Neural progenitor cell (in vitro differentiated cells): Measurements from ENCODE around the gene PPP2R1A. TPM values are rescaled to one million over a fixed set of nuclear protein-coding genes. Genes with fewer than 3 reads are reported as not detected.

Source experiments
- DNase-seq: peaks from one replicate; pipeline ENCODE4 v3.0.0-alpha.2; 2016; ENCODE audit warnings: low spot score
- H2AFZ ChIP-seq: fragments of 200-600 bp; sonication (generic); replicated peaks from 2 replicates; pipeline ENCODE4 v1.6.1; 2016; ENCODE audit warnings: antibody characterized with exemption
- H3F3A ChIP-seq: fragments of 200-600 bp; sonication (generic); 2 replicates; pipeline ENCODE4 v1.6.1; 2016; ENCODE audit warnings: antibody characterized with exemption, low read depth
- H3K27ac ChIP-seq: fragments of 200-600 bp; sonication (generic); 2 replicates; pipeline ENCODE4 v1.5.1; 2016; ENCODE audit warnings: mild to moderate bottlenecking
- H3K27me3 ChIP-seq: fragments of 200-600 bp; sonication (generic); 2 replicates; pipeline ENCODE4 v1.6.1; 2016; ENCODE audit warnings: mild to moderate bottlenecking, moderate library complexity
- H3K36me3 ChIP-seq: fragments of 200-600 bp; sonication (generic); 2 replicates; pipeline ENCODE4 v1.5.1; 2016
- H3K4me1 ChIP-seq: fragments of 200-600 bp; sonication (generic); 2 replicates; pipeline ENCODE4 v1.6.1; 2016; ENCODE audit warnings: mixed run types
- H3K4me2 ChIP-seq: fragments of 200-600 bp; sonication (generic); 2 replicates; pipeline ENCODE4 v1.6.1; 2016
- H3K4me3 ChIP-seq: fragments of 200-600 bp; sonication (generic); 2 replicates; pipeline ENCODE4 v1.5.1; 2016
- H3K79me2 ChIP-seq: fragments of 200-600 bp; sonication (generic); 2 replicates; pipeline ENCODE4 v1.6.1; 2016; ENCODE audit warnings: low read depth
- H3K9ac ChIP-seq: fragments of 200-600 bp; sonication (generic); 2 replicates; pipeline ENCODE4 v1.6.1; 2016
- H3K9me3 ChIP-seq: fragments of 200-600 bp; sonication (generic); 2 replicates; pipeline ENCODE4 v1.5.1; 2016; ENCODE audit warnings: low read depth
- H4K20me1 ChIP-seq: fragments of 200-600 bp; sonication (generic); 2 replicates; pipeline ENCODE4 v1.6.1; 2016; ENCODE audit warnings: low read depth
- H3K27ac Mint-ChIP-seq: 3 replicates; pipeline ENCODE4 v1.8.0; 2021; ENCODE audit warnings: mixed read lengths
- H3K27me3 Mint-ChIP-seq: 2 replicates; pipeline ENCODE4 v1.8.0; 2022; ENCODE audit warnings: low read depth, mild to moderate bottlenecking, inconsistent platforms, moderate library complexity, mixed read lengths; ENCODE audit not compliant: insufficient read depth
- H3K36me3 Mint-ChIP-seq: 3 replicates; pipeline ENCODE4 v1.8.0; 2021; ENCODE audit warnings: mixed read lengths
- H3K4me1 Mint-ChIP-seq: 3 replicates; pipeline ENCODE4 v1.8.0; 2021; ENCODE audit warnings: mixed read lengths
- H3K4me3 Mint-ChIP-seq: 3 replicates; pipeline ENCODE4 v1.8.0; 2021; ENCODE audit warnings: mild to moderate bottlenecking, moderate library complexity, mixed read lengths
- H3K9me3 Mint-ChIP-seq: 3 replicates; pipeline ENCODE4 v1.8.0; 2020; ENCODE audit warnings: mixed read lengths
- EZH2 ChIP-seq: fragments of 200-600 bp; sonication (generic); IDR thresholded peaks from 2 replicates; pipeline ENCODE4 v1.6.1; 2017; ENCODE audit warnings: antibody characterized with exemption, mild to moderate bottlenecking, moderate library complexity
- EZH2phosphoT487 ChIP-seq: fragments of 200-600 bp; sonication (generic); IDR thresholded peaks from 2 replicates; pipeline ENCODE4 v1.6.1; 2017; ENCODE audit warnings: antibody characterized with exemption
- total RNA-seq: library from RNA; depleted of rRNA; stranded (reverse); fragments of >200 nt; gene quantifications from 2 replicates; pipeline ENCODE4 v1.2.3, GENCODE V29; 2015; ENCODE audit warnings: low replicate concordance
- TF ChIP-seq, protein P1 (sequence below): fragments of 200-600 bp; sonication (generic); IDR thresholded peaks from 2 replicates; pipeline ENCODE4 v1.5.1; 2017; ENCODE audit warnings: antibody characterized with exemption, mild to moderate bottlenecking

Gene PPP2R1A
- total RNA-seq, 1 donor from 2014 or later = 218 TPM

DNA sequence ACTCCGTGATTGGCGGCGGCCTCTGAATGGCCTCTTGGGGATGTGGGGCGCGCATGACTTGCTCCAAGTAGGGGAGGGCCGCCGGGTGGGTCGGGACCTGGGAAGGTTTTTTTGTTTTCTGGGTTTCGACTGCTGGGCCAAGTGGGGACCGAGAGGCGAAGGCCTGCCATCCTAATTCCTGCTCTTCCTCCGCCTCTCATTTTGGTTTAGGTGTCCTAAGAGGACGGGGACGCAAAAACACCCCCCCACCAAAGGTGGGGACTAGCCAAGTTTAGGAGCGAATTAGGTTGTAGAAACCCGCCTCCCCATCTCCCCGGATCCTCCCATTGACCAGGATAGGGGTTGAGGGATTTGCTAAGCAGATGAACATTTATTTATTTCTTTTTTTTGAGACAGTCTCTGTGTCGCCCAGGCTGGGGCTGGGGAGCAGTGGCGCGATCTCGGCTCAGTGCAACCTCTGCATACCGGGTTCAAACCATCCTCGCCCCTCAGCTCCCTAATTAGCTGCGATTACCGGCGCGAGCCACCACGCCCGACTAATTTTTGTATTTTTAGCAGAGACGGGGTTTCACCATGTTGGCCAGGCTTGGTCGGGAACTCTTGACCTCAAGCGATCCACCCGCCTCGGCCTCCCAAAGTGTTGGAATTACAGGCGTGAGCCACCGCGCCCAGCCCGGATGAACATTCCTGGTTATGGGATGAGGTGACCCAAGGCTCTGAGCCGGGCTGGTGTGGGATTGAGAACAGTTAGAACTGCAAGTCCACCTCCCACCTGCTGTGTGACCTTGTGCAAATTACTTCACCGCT is 838 bp downstream of the PPP2R1A start:
- Histone ChIP-seq H3K4me3 (peak overlapping the region; percentile 84), H3K4me1 (peaks cover 17% of the 10 kb centered on the region), H3K9ac (peak overlapping the region; percentile 93), H3K27ac (peak overlapping the region; percentile 92), H4K20me1 (peaks cover 41% of the 10 kb centered on the region), H3K27me3 (no peaks in the 10 kb centered on the region), H3K9me3 (no peaks in the 10 kb centered on the region), H3F3A (peaks cover 12% of the 10 kb centered on the region), H3K4me2 (peak overlapping the region; percentile 91), H2AFZ (no peak overlapping the region), H3K79me2 (peaks cover 61% of the 10 kb centered on the region), H3K36me3 (peaks cover 5% of the 10 kb centered on the region)
- TF ChIP-seq EZH2 = no peak
- TF ChIP-seq, protein P1, sequence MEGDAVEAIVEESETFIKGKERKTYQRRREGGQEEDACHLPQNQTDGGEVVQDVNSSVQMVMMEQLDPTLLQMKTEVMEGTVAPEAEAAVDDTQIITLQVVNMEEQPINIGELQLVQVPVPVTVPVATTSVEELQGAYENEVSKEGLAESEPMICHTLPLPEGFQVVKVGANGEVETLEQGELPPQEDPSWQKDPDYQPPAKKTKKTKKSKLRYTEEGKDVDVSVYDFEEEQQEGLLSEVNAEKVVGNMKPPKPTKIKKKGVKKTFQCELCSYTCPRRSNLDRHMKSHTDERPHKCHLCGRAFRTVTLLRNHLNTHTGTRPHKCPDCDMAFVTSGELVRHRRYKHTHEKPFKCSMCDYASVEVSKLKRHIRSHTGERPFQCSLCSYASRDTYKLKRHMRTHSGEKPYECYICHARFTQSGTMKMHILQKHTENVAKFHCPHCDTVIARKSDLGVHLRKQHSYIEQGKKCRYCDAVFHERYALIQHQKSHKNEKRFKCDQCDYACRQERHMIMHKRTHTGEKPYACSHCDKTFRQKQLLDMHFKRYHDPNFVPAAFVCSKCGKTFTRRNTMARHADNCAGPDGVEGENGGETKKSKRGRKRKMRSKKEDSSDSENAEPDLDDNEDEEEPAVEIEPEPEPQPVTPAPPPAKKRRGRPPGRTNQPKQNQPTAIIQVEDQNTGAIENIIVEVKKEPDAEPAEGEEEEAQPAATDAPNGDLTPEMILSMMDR = no peak
- TF ChIP-seq EZH2phosphoT487 = no peak
- DNase-seq = peak; percentile 38
- Mint-ChIP-seq H3K27me3 (peaks cover 9% of the 10 kb centered on the region), H3K36me3 (peaks cover 33% of the 10 kb centered on the region), H3K4me1 (peaks cover 21% of the 10 kb centered on the region), H3K27ac (peak overlapping the region; percentile 94), H3K4me3 (peak overlapping the region; percentile 96), H3K9me3 (peaks cover 22% of the 10 kb centered on the region)

DNA sequence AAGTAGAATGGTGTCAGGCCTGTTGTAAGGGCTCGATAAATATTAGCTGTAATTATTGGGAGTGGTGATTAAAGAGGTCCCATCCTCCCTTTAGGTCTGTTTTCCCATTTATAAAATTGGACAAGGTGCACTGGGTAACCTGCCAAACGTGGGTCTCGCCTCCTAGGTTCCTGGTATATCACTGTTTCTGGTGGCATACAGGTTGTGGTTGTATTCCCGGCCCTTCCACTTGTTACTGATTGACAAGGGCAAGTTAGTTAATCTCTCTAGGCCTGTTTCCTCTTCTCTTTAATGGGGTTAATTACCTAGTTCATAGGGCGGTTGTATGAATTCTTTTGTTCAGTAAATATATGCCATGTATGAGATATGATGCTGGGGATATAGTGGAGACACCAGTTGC is 1.5 kb downstream of the PPP2R1A start:
- Histone ChIP-seq H3K4me3 (peak overlapping the region; percentile 84), H2AFZ (no peak overlapping the region), H3K4me2 (peak overlapping the region; percentile 91), H4K20me1 (peaks cover 48% of the 10 kb centered on the region), H3K79me2 (peaks cover 68% of the 10 kb centered on the region), H3K9me3 (no peaks in the 10 kb centered on the region), H3K27me3 (no peaks in the 10 kb centered on the region), H3K4me1 (peaks cover 17% of the 10 kb centered on the region), H3F3A (peaks cover 12% of the 10 kb centered on the region), H3K27ac (no peak overlapping the region), H3K9ac (peak overlapping the region; percentile 93), H3K36me3 (peaks cover 5% of the 10 kb centered on the region)
- Mint-ChIP-seq H3K9me3 (peaks cover 22% of the 10 kb centered on the region), H3K4me3 (peak overlapping the region; percentile 96), H3K36me3 (peaks cover 40% of the 10 kb centered on the region), H3K27me3 (peaks cover 11% of the 10 kb centered on the region), H3K4me1 (peaks cover 21% of the 10 kb centered on the region), H3K27ac (no peak overlapping the region)
- TF ChIP-seq EZH2 = no peak
- TF ChIP-seq EZH2phosphoT487 = no peak
- TF ChIP-seq, protein P1 = no peak
- DNase-seq = no peak

DNA sequence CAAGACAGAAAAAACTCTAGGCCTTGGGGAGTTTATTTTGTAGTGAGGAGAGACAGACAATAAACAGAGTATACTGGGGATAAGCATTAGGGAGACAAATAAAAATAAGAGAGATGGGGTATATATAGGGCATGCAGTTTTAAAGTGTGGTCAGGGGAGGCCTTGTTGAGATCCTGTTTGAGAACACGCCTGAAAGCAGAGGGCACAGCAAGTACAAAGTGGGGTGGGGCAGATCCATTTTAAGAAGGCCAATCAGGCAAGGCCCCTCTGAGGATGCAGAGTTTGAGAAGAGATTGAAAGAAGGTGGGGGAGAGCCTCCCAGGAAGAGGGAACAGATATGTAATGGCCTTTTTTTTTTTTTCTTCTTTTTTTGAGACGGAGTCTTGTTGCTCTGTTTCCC is 2.1 kb downstream of the PPP2R1A start:
- Mint-ChIP-seq H3K27me3 (peaks cover 11% of the 10 kb centered on the region), H3K9me3 (peaks cover 25% of the 10 kb centered on the region), H3K4me1 (peaks cover 21% of the 10 kb centered on the region), H3K36me3 (peaks cover 45% of the 10 kb centered on the region), H3K4me3 (peak overlapping the region; percentile 96), H3K27ac (no peak overlapping the region)
- no peak overlapping the region for H3K9ac ChIP-seq
- no peak overlapping the region for H3K27ac ChIP-seq
- H3K36me3 ChIP-seq = peaks cover 5% of the 10 kb centered on the region
- H3K79me2 ChIP-seq = peaks cover 74% of the 10 kb centered on the region
- H3K27me3 ChIP-seq = no peaks in the 10 kb centered on the region
- no peak for DNase-seq
- H3K9me3 ChIP-seq = no peaks in the 10 kb centered on the region
- peak overlapping the region; percentile 84 for H3K4me3 ChIP-seq
- peaks cover 17% of the 10 kb centered on the region for H3K4me1 ChIP-seq
- TF ChIP-seq EZH2 (no peak), EZH2phosphoT487 (no peak)
- TF ChIP-seq, protein P1 = no peak
- peaks cover 12% of the 10 kb centered on the region for H3F3A ChIP-seq
- peak overlapping the region; percentile 91 for H3K4me2 ChIP-seq
- peaks cover 54% of the 10 kb centered on the region for H4K20me1 ChIP-seq
- H2AFZ ChIP-seq = no peak overlapping the region
